HEK293T (cell line): ENCODE measurements around the gene ZFYVE21.

ENCODE experiments used
- ARNT ChIP-seq: fragments of 450-650 bp; IDR thresholded peaks from 2 replicates; pipeline ENCODE4 v1.6.1; 2017; ENCODE audit warnings: mild to moderate bottlenecking
- BHLHE40 ChIP-seq: fragments of 450-650 bp; IDR thresholded peaks from 2 replicates; pipeline ENCODE4 v1.6.1; 2016; ENCODE audit warnings: mild to moderate bottlenecking, moderate library complexity, borderline replicate concordance
- ELF4 ChIP-seq: fragments of 450-650 bp; IDR thresholded peaks from 2 replicates; pipeline ENCODE4 v1.6.1; 2017; ENCODE audit warnings: antibody characterized with exemption
- FOXK2 ChIP-seq: fragments of 450-650 bp; IDR thresholded peaks from 2 replicates; pipeline ENCODE4 v1.6.1; 2016; ENCODE audit warnings: mild to moderate bottlenecking
- FOXM1 ChIP-seq: fragments of 450-650 bp; IDR thresholded peaks from 2 replicates; pipeline ENCODE4 v1.6.1; 2017; ENCODE audit warnings: mild to moderate bottlenecking, borderline replicate concordance
- HDGF ChIP-seq: fragments of 450-650 bp; IDR thresholded peaks from 2 replicates; pipeline ENCODE4 v1.6.1; 2017; ENCODE audit warnings: antibody characterized with exemption, borderline replicate concordance
- LEF1 ChIP-seq: fragments of 450-650 bp; IDR thresholded peaks from 2 replicates; pipeline ENCODE4 v1.6.1; 2017; ENCODE audit warnings: mild to moderate bottlenecking, borderline replicate concordance
- NFRKB ChIP-seq: fragments of 450-650 bp; IDR thresholded peaks from 2 replicates; pipeline ENCODE4 v1.6.1; 2016; ENCODE audit warnings: mild to moderate bottlenecking, moderate library complexity
- SP1 ChIP-seq: fragments of 450-650 bp; IDR thresholded peaks from 2 replicates; pipeline ENCODE4 v1.6.1; 2017
- SUZ12 ChIP-seq: fragments of 450-650 bp; IDR thresholded peaks from 2 replicates; pipeline ENCODE4 v1.6.1; 2016; ENCODE audit warnings: mild to moderate bottlenecking
- TARDBP ChIP-seq: fragments of 450-650 bp; IDR thresholded peaks from 2 replicates; pipeline ENCODE4 v1.6.1; 2016
- ZNF384 ChIP-seq: fragments of 450-650 bp; IDR thresholded peaks from 2 replicates; pipeline ENCODE4 v1.6.1; 2016

GRCh38 chr14:103696070-103696402, 19.6 kb upstream of the ZFYVE21 start:
- TF ChIP-seq LEF1 (no peak), FOXK2 (no peak), ARNT (no peak), SP1 (no peak), SUZ12 (no peak), ELF4 (no peak), HDGF (no peak), TARDBP (no peak), NFRKB (no peak), FOXM1 (no peak), ZNF384 (no peak), BHLHE40 (no peak)
